Naive thymus-derived CD8-positive, alpha-beta T cell (primary cell): ENCODE data around the gene NTN1. TPM values are rescaled to one million over a fixed set of nuclear protein-coding genes. Genes with fewer than 3 reads are reported as not detected.
A peak's percentile ranks its signal among the peaks of the same experiment; 100 is the strongest.

Experiments used
- ATAC-seq, 2 donors: fragments of 150-1000 bp; cut with Tn5 transposase in 1 of 2; sonication (Bioruptor Pico), chemical (Tn5 transposase) in 1 of 2; 1 replicate in 1 of 2; 2 replicates in 1 of 2; pipeline ENCODE4 v1.10.0; 2021; ENCODE audit warnings: mild to moderate bottlenecking in 2 of 2, moderate library complexity in 2 of 2
- POLR2A ChIA-PET: fragments of 350-600 bp; sonication (Branson Sonifier 250); formaldehyde crosslinking; loops from one replicate; lab custom pipeline; 2021; ENCODE audit warnings: antibody characterized with exemption; lab: Charles Lee
- DNase-seq, 10 donors: peaks; one replicate each; pipeline versions ENCODE4 v3.0.0 to v3.0.0-alpha.2; 2020 to 2022
- H3K27ac Mint-ChIP-seq, 10 donors: one replicate each; pipeline ENCODE4 v1.8.0; 2020 to 2022; ENCODE audit warnings: mild to moderate bottlenecking in 10 of 10, mixed read lengths in 10 of 10, moderate library complexity in 4 of 10, inconsistent platforms in 1 of 10
- H3K27me3 Mint-ChIP-seq, 5 donors: one replicate each; pipeline ENCODE4 v1.8.0; 2021 to 2022; ENCODE audit warnings: mixed read lengths in 5 of 5
- H3K36me3 Mint-ChIP-seq, 3 donors: one replicate each; pipeline ENCODE4 v1.8.0; 2020 to 2022; ENCODE audit warnings: mixed read lengths in 3 of 3, mild to moderate bottlenecking in 2 of 3, inconsistent platforms in 1 of 3
- H3K4me1 Mint-ChIP-seq, 4 donors: one replicate each; pipeline ENCODE4 v1.8.0; 2021 to 2022; ENCODE audit warnings: mixed read lengths in 4 of 4
- H3K4me3 Mint-ChIP-seq, 10 donors: one replicate each; pipeline ENCODE4 v1.8.0; 2020 to 2022; ENCODE audit warnings: mild to moderate bottlenecking in 10 of 10, mixed read lengths in 10 of 10, moderate library complexity in 6 of 10, inconsistent platforms in 1 of 10
- H3K9me3 Mint-ChIP-seq, 9 donors: one replicate each; pipeline ENCODE4 v1.8.0; 2020 to 2022; ENCODE audit warnings: mixed read lengths in 9 of 9, mild to moderate bottlenecking in 3 of 9, inconsistent platforms in 1 of 9, moderate library complexity in 1 of 9
- polyA plus RNA-seq, 3 donors: library from polyadenylated mRNA; unstranded; fragments of 300-500 nt; fragmentation: Illumina TruSeq; gene quantifications; one replicate each; pipeline ENCODE4 v1.2.3, GENCODE V29; 2021
- total RNA-seq, 8 experiments: library from RNA in 2 of 8; stranded (reverse) in 2 of 8; gene quantifications; one replicate each; pipeline ENCODE4 v1.2.3 and lab custom pipeline; 2021 to 2026

NTN1 gene
- total and polyA plus RNA-seq, 5 experiments from 2014 or later: 0.05 TPM; not detected in 4

GRCh38 chr17:9213303-9213640 lies 192.0 kb downstream of the NTN1 start:
- Mint-ChIP-seq H3K9me3 (peaks cover 9 to 33% (median 20%) of the 10 kb centered on the region in 9 donors), H3K4me3 (no peak overlapping the region), H3K27ac (no peak overlapping the region), H3K27me3 (no peaks in the 10 kb centered on the region), H3K36me3 (peaks cover 0 to 25% (median 15%) of the 10 kb centered on the region in 3 donors), H3K4me1 (no peaks in the 10 kb centered on the region)
- POLR2A ChIA-PET: no interaction called here
- no peak for ATAC-seq
- DNase-seq: no peak

- DNase-seq: no peak
- H3K36me3 Mint-ChIP-seq: peaks cover 0 to 25% (median 15%) of the 10 kb centered on the region in 3 donors
- H3K27ac Mint-ChIP-seq: no peak overlapping the region
- H3K4me3 Mint-ChIP-seq: no peak overlapping the region
- POLR2A ChIA-PET: no interaction called here
- no peak for ATAC-seq
- peaks cover 9 to 33% (median 20%) of the 10 kb centered on the region in 9 donors for H3K9me3 Mint-ChIP-seq
- H3K27me3 Mint-ChIP-seq: peaks cover 0 to 2% (median 0%) of the 10 kb centered on the region in 5 donors
- H3K4me1 Mint-ChIP-seq: no peaks in the 10 kb centered on the region
Measured at GRCh38 chr17:9215465-9215864, 194.2 kb downstream of the NTN1 start.

- peaks cover 0 to 25% (median 15%) of the 10 kb centered on the region in 3 donors for H3K36me3 Mint-ChIP-seq
- DNase-seq (no peak), ATAC-seq (no peak)
- POLR2A ChIA-PET: interaction anchor here (1.0 kb wide), 1 partner anchor 9 kb away, joined by 3 read pairs; no protein-coding TSS in a partner anchor
- H3K9me3 Mint-ChIP-seq: peaks cover 9 to 33% (median 20%) of the 10 kb centered on the region in 9 donors
- H3K4me3 Mint-ChIP-seq: no peak overlapping the region
- H3K27me3 Mint-ChIP-seq: peaks cover 0 to 2% (median 0%) of the 10 kb centered on the region in 5 donors
- H3K4me1 Mint-ChIP-seq: no peaks in the 10 kb centered on the region
- no peak overlapping the region for H3K27ac Mint-ChIP-seq
Measured at GRCh38 chr17:9217151-9218056, 196.1 kb downstream of the NTN1 start.

DNA sequence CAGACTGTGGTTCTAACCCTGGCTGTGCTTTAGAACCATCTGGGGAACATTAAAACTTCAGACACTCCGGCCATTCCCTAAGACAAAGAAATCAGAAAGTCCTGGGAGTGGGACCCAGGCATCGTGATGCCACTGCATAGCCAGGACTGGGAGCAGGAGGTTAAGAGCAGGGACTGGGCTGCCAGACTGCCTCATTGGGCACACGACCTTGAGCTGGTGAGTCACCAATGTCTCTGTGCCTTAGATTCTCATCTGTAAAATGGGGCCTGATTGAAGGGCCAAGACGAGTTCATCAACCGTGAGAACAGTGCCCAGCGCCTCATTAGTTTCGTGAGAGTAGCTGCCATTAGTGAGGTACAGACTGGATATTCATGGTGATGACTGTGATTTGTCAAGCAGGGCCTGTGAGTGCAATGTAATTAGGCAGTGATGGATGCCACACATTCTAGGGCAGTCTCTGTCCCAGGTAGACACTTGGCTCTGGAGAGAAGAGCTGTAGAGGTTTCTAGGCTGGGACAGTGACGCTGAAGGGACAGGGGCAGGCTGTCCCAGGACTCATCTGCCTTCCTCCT lies 196.8 kb downstream of the NTN1 start:
- no peak for ATAC-seq
- POLR2A ChIA-PET: interaction anchor here (1.0 kb wide), 1 partner anchor 9 kb away, joined by 3 read pairs; no protein-coding TSS in a partner anchor
- Mint-ChIP-seq H3K4me3 (no peak overlapping the region), H3K4me1 (no peaks in the 10 kb centered on the region), H3K36me3 (peaks cover 0 to 25% (median 15%) of the 10 kb centered on the region in 3 donors), H3K27me3 (peaks cover 0 to 2% (median 0%) of the 10 kb centered on the region in 5 donors), H3K9me3 (peaks cover 9 to 33% (median 20%) of the 10 kb centered on the region in 9 donors), H3K27ac (peak overlapping the region in 1 of 10 donors; percentile 53)
- DNase-seq: peak in 1 of 10 donors; percentile 44

GRCh38 chr17:9218911-9219310 lies 197.6 kb downstream of the NTN1 start:
- DNase-seq (peak in 1 of 10 donors; percentile 43), ATAC-seq (no peak)
- no peak overlapping the region for H3K4me3 Mint-ChIP-seq
- POLR2A ChIA-PET: no interaction called here
- H3K4me1 Mint-ChIP-seq: no peaks in the 10 kb centered on the region
- peaks cover 0 to 25% (median 15%) of the 10 kb centered on the region in 3 donors for H3K36me3 Mint-ChIP-seq
- H3K27me3 Mint-ChIP-seq: peaks cover 0 to 2% (median 0%) of the 10 kb centered on the region in 5 donors
- H3K27ac Mint-ChIP-seq: peak overlapping the region in 1 of 10 donors; percentile 53
- peaks cover 9 to 33% (median 20%) of the 10 kb centered on the region in 9 donors for H3K9me3 Mint-ChIP-seq

DNA sequence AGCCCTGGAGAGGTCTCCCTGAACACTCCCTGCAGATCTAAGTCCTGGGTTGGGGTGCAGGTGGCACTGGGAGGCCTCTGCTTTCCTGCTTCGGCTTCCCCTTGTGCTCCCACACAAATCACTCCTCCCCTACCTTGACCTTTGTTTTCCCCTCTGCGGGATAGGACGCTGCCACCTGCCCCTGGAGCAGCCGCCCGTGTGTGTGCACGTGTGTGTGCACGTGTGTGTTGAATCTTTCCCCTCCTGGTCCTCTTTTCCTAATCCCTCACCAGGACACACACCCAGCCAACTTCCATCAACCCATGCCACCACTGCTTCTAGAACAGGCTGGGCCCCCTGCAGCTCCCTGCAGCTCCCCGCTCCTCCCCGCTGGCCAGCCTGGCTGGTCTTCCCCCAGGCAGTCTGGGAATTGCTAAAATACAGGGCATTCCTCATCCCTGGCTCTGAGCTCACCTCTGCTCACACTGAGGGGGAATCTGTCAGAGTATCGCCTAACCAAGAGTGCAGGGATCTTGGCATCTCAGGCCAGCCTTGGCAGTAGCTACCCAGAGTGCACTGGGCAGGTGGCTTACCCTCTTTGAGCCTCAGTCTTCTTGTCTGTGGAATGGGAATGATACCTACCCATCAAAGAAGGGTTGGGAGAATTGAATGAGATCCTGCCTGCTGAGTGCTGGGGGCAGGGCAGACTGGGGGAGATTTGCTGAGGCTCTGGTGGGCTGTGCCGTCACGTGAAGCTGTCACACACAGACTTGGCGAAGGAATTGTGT lies 198.5 kb downstream of the NTN1 start:
- H3K27ac Mint-ChIP-seq: peak overlapping the region in 1 of 10 donors; percentile 47
- no peak overlapping the region for H3K4me3 Mint-ChIP-seq
- peaks cover 9 to 32% (median 19%) of the 10 kb centered on the region in 9 donors for H3K9me3 Mint-ChIP-seq
- H3K36me3 Mint-ChIP-seq: peaks cover 0 to 25% (median 13%) of the 10 kb centered on the region in 3 donors
- peak in 1 of 10 donors; percentile 37 for DNase-seq
- no peaks in the 10 kb centered on the region for H3K4me1 Mint-ChIP-seq
- POLR2A ChIA-PET: no interaction called here
- peaks cover 0 to 2% (median 0%) of the 10 kb centered on the region in 5 donors for H3K27me3 Mint-ChIP-seq
- ATAC-seq: no peak

GRCh38 chr17:9220398-9221146 lies 199.3 kb downstream of the NTN1 start:
- H3K27me3 Mint-ChIP-seq: peaks cover 0 to 2% (median 0%) of the 10 kb centered on the region in 5 donors
- POLR2A ChIA-PET: no interaction called here
- H3K9me3 Mint-ChIP-seq: peaks cover 7 to 24% (median 13%) of the 10 kb centered on the region in 9 donors
- H3K27ac Mint-ChIP-seq: no peak overlapping the region
- H3K4me3 Mint-ChIP-seq: no peak overlapping the region
- DNase-seq (peak in 1 of 10 donors; percentile 60), ATAC-seq (no peak)
- H3K36me3 Mint-ChIP-seq: peaks cover 0 to 17% (median 10%) of the 10 kb centered on the region in 3 donors
- H3K4me1 Mint-ChIP-seq: no peaks in the 10 kb centered on the region

DNA sequence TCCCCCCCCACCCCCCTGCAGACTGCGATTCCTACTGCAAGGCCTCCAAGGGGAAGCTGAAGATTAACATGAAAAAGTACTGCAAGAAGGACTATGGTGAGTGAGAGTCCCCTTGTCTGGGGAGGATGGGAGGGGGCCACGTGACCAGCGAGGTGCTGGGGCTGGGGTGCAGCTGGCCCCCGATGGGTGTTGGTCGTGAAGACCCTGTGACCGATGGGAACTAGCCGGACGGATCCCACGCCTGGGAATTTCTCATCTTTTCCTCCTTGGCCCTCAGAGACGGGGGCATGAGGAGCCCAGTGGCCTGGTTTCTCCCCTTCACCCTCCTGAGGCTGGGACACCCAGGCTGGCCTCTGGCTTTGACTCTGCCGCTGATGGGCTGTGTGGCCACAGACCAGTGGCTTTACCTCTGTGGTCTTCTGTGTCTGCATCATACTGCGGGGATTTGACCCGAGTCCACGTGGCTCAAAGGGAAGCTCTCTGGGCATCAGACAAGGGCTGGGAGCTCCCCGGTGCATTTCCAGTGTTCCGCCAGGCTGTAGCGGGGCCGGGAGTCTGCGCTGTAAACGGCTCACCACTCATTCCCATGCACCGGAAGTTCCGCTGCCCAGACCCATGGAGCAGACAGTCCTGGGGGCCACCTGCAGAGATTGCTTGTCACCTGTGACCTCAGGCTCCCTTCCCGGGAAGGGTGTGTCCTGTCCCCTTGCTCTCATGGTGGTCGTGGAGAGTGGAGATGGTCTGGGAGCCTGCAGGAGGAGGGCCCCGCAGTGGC lies 200.0 kb downstream of the NTN1 start:
- Mint-ChIP-seq H3K4me1 (peaks cover 0 to 4% (median 0%) of the 10 kb centered on the region in 4 donors), H3K27me3 (peaks cover 0 to 2% (median 0%) of the 10 kb centered on the region in 5 donors), H3K4me3 (no peak overlapping the region), H3K9me3 (peaks cover 1 to 17% (median 7%) of the 10 kb centered on the region in 9 donors), H3K27ac (no peak overlapping the region), H3K36me3 (peaks cover 0 to 10% (median 3%) of the 10 kb centered on the region in 3 donors)
- ATAC-seq (no peak), DNase-seq (peak in 1 of 10 donors; percentile 48)
- POLR2A ChIA-PET: no interaction called here

GRCh38 chr17:9221922-9222180 lies 200.5 kb downstream of the NTN1 start:
- Mint-ChIP-seq H3K4me1 (peaks cover 0 to 4% (median 0%) of the 10 kb centered on the region in 4 donors), H3K9me3 (peaks cover 0 to 12% (median 4%) of the 10 kb centered on the region in 9 donors), H3K27ac (no peak overlapping the region), H3K36me3 (peaks cover 0 to 7% (median 0%) of the 10 kb centered on the region in 3 donors), H3K4me3 (no peak overlapping the region), H3K27me3 (peaks cover 0 to 2% (median 0%) of the 10 kb centered on the region in 5 donors)
- DNase-seq (peak in 1 of 10 donors; percentile 23), ATAC-seq (no peak)
- POLR2A ChIA-PET: no interaction called here

- Mint-ChIP-seq H3K4me3 (no peak overlapping the region), H3K4me1 (peaks cover 0 to 4% (median 0%) of the 10 kb centered on the region in 4 donors), H3K27me3 (peaks cover 0 to 2% (median 0%) of the 10 kb centered on the region in 5 donors), H3K27ac (peak overlapping the region in 1 of 10 donors; percentile 35), H3K36me3 (no peaks in the 10 kb centered on the region), H3K9me3 (no peaks in the 10 kb centered on the region)
- DNase-seq (peak in 1 of 10 donors; percentile 36), ATAC-seq (no peak)
- POLR2A ChIA-PET: no interaction called here
Measured at GRCh38 chr17:9223531-9223930, 202.2 kb downstream of the NTN1 start.

DNA sequence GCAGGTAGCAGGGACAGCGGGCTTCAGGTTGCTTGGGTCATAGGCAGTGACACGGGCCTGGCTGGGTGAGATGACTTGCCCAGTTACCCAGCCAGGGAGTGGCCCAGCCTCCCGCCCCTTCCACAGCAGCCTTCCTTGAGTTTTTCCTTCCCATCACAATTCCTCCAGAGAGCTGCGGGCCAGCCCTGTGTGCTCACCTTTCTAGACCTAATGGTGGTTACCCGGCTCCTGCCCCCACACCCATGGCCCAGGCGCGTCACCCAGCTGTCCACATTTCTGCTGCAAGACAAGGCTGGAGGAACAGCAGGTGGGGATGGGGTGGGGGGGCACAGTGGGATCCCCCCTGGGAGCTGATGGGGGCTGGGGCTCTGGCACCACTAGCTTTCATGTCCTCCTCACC lies 203.2 kb downstream of the NTN1 start:
- H3K4me1 Mint-ChIP-seq: peaks cover 0 to 4% (median under 1%) of the 10 kb centered on the region in 4 donors
- no peaks in the 10 kb centered on the region for H3K9me3 Mint-ChIP-seq
- POLR2A ChIA-PET: no interaction called here
- no peak overlapping the region for H3K4me3 Mint-ChIP-seq
- H3K36me3 Mint-ChIP-seq: no peaks in the 10 kb centered on the region
- H3K27me3 Mint-ChIP-seq: peaks cover 0 to 2% (median 0%) of the 10 kb centered on the region in 5 donors
- ATAC-seq: no peak
- no peak for DNase-seq
- peak overlapping the region in 1 of 10 donors; percentile 72 for H3K27ac Mint-ChIP-seq
